ENCODE data around the gene TAF6.
A peak's percentile ranks its signal among the peaks of the same experiment; 100 is the strongest.
"Not testable (repeated sequence)": the region's sequence is repeated elsewhere in the genome, so short reads cannot be mapped to it uniquely, and the experiment has no call there.

TAF6 gene

GRCh38 chr7:100148559-100149328 lies 29.6 kb upstream of the TAF6 start, which contains the start of gene LAMTOR4:
TSS of gene LAMTOR4 (plus strand) at chr7:100148918. CDS start at chr7:100148973, 55 bp downstream.
- DNase-seq (ENCODE audit: low read depth in 2 of 2), result peak; percentile 99
- peak within 1 kb of the TSS; percentile 99 to 100 for H3K4me3 ChIP-seq (replicated peaks in 1 of 2; ENCODE audit: low read depth in 2 of 2, low read length in 2 of 2)
- peak; percentile 5 for TF ChIP-seq CTCF (IDR thresholded peaks at IDR 0.05; ENCODE audit: low read depth, low read length)

GRCh38 chr7:100148225-100148558 lies 29.0 kb upstream of the TAF6 start:
- peak overlapping the region; percentile 2 to 42 for H3K4me3 ChIP-seq (replicated peaks in 1 of 2; ENCODE audit: low read depth in 2 of 2, low read length in 2 of 2)
- no peak for DNase-seq (ENCODE audit: low read depth in 2 of 2)
- TF ChIP-seq CTCF (IDR thresholded peaks at IDR 0.05; ENCODE audit: low read depth, low read length), result no peak

- H3K4me3 ChIP-seq (replicated peaks in 1 of 2; ENCODE audit: low read depth in 2 of 2, low read length in 2 of 2), result no peak overlapping the region
- no peak for TF ChIP-seq CTCF (IDR thresholded peaks at IDR 0.05; ENCODE audit: low read depth, low read length)
- DNase-seq (ENCODE audit: low read depth in 2 of 2), result no peak
Observed at GRCh38 chr7:100147278-100147677, 28.1 kb upstream of the TAF6 start.

- DNase-seq (ENCODE audit: low read depth in 2 of 2), result peak; percentile 40 to 81
- H3K4me3 ChIP-seq (replicated peaks in 1 of 2; ENCODE audit: low read depth in 2 of 2, low read length in 2 of 2), result not testable (repeated sequence)
Observed at GRCh38 chr7:100146350-100146749, 27.2 kb upstream of the TAF6 start.

- H3K4me3 ChIP-seq (replicated peaks in 1 of 2; ENCODE audit: low read depth in 2 of 2, low read length in 2 of 2), result no peak overlapping the region
- TF ChIP-seq CTCF (IDR thresholded peaks at IDR 0.05; ENCODE audit: low read depth, low read length), result no peak
- DNase-seq (ENCODE audit: low read depth in 2 of 2), result no peak
Observed at GRCh38 chr7:100142461-100142860, 23.3 kb upstream of the TAF6 start.

- H3K4me3 ChIP-seq (replicated peaks in 1 of 2; ENCODE audit: low read depth in 2 of 2, low read length in 2 of 2), result no peak overlapping the region
- no peak for DNase-seq (ENCODE audit: low read depth in 2 of 2)
- TF ChIP-seq CTCF (IDR thresholded peaks at IDR 0.05; ENCODE audit: low read depth, low read length), result no peak
Observed at GRCh38 chr7:100141555-100141949, 22.4 kb upstream of the TAF6 start.

- DNase-seq (ENCODE audit: low read depth in 2 of 2), result no peak
- TF ChIP-seq CTCF (IDR thresholded peaks at IDR 0.05; ENCODE audit: low read depth, low read length), result no peak
- H3K4me3 ChIP-seq (replicated peaks in 1 of 2; ENCODE audit: low read depth in 2 of 2, low read length in 2 of 2), result no peak overlapping the region
Observed at GRCh38 chr7:100137851-100138760, 18.9 kb upstream of the TAF6 start.

All from cardiac fibroblast (primary cell).